Uterus (tissue), 4 donors: ENCODE results near the gene DNAH6. TPM values are rescaled to one million over a fixed set of nuclear protein-coding genes. Genes with fewer than 3 reads are reported as not detected.

Experiments
- DNase-seq, 2 donors: peaks; one replicate each; pipeline ENCODE4 v3.0.0-alpha.2; 2019 to 2020
- H3K27ac ChIP-seq, 2 donors: fragments of 200-600 bp; sonication (generic); 1 replicate in 1 of 2; 2 replicates in 1 of 2; pipeline ENCODE4 v1.5.1; 2016 to 2018
- H3K27me3 ChIP-seq, 2 donors: fragments of 200-600 bp; sonication (generic); one replicate each; pipeline ENCODE4 v1.5.1; 2018 to 2019; ENCODE audit warnings: control low read depth in 1 of 2
- H3K36me3 ChIP-seq, 2 donors: fragments of 200-600 bp; sonication (generic); one replicate each; pipeline ENCODE4 v1.5.1; 2019; ENCODE audit warnings: control low read depth in 1 of 2
- H3K4me1 ChIP-seq, 2 donors: fragments of 200-600 bp; sonication (generic); one replicate each; pipeline ENCODE4 v1.5.1; 2018 to 2019; ENCODE audit warnings: control low read depth in 1 of 2
- H3K4me3 ChIP-seq, 2 donors: fragments of 200-600 bp; sonication (generic); 1 replicate in 1 of 2; 2 replicates in 1 of 2; pipeline ENCODE4 v1.5.1; 2018 to 2019; ENCODE audit warnings: mild to moderate bottlenecking in 1 of 2
- H3K9me3 ChIP-seq, 2 donors: fragments of 200-600 bp; sonication (generic); one replicate each; pipeline ENCODE4 v1.5.1; 2019; ENCODE audit warnings: control low read depth in 1 of 2
- CTCF ChIP-seq, 4 experiments: fragments of 200-600 bp in 2 of 4; fragments of 450-650 bp in 2 of 4; sonication (generic) in 2 of 4; IDR thresholded peaks; one replicate each; pipeline ENCODE4 v1.5.1; 2016 to 2019; ENCODE audit warnings: antibody characterized with exemption in 4 of 4, mild to moderate bottlenecking in 2 of 4, moderate library complexity in 1 of 4
- POLR2A ChIP-seq, 2 donors: fragments of 450-650 bp; IDR thresholded peaks; one replicate each; pipeline ENCODE4 v1.6.1; 2016; ENCODE audit warnings: antibody characterized with exemption in 2 of 2, mild to moderate bottlenecking in 1 of 2, moderate library complexity in 1 of 2
- intact Hi-C: fragments of 100-400 bp; cut with DNase I; formaldehyde crosslinking; loops from one replicate; pipeline ENCODE4 v1.15.1; 2023; ENCODE audit warnings: low total_unique reads
- total RNA-seq, 4 donors: library from RNA; depleted of rRNA in 3 of 4; stranded (reverse); fragments of >200 nt in 3 of 4; gene quantifications; one replicate each; pipeline versions ENCODE4 v1.1.0 to v1.2.4, GENCODE V29; 2014 to 2023
- donor health status: DM: yes; HTN: yes; CAD: no.

The DNAH6 gene
- total RNA-seq, 4 donors from 2014 or later, result 1.0 to 8.4 (median 2.7) TPM

- no peaks in the 10 kb centered on the region for H3K27me3 ChIP-seq
- H3K36me3 ChIP-seq, result no peaks in the 10 kb centered on the region
- intact Hi-C loops, result no loop called here
- H3K9me3 ChIP-seq, result no peaks in the 10 kb centered on the region
- no peak overlapping the region for H3K4me3 ChIP-seq
- H3K27ac ChIP-seq, result no peak overlapping the region
- DNase-seq, result no peak
- no peak for TF ChIP-seq CTCF (IDR thresholded peaks at IDR 0.05)
- TF ChIP-seq POLR2A (IDR thresholded peaks at IDR 0.05), result no peak
- no peaks in the 10 kb centered on the region for H3K4me1 ChIP-seq
Measured at GRCh38 chr2:84716564-84716963, 200.3 kb downstream of the DNAH6 start.

GRCh38 chr2:84717302-84717701 lies 201.0 kb downstream of the DNAH6 start:
- TF ChIP-seq POLR2A (IDR thresholded peaks at IDR 0.05), result no peak
- TF ChIP-seq CTCF (IDR thresholded peaks at IDR 0.05), result no peak
- Histone ChIP-seq H3K27me3 (no peaks in the 10 kb centered on the region), H3K36me3 (no peaks in the 10 kb centered on the region), H3K27ac (no peak overlapping the region), H3K4me1 (no peaks in the 10 kb centered on the region), H3K9me3 (no peaks in the 10 kb centered on the region), H3K4me3 (no peak overlapping the region)
- DNase-seq, result no peak
- intact Hi-C loops, result no loop called here

GRCh38 chr2:84719434-84719833 lies 203.1 kb downstream of the DNAH6 start:
- Histone ChIP-seq H3K27ac (no peak overlapping the region), H3K9me3 (no peaks in the 10 kb centered on the region), H3K36me3 (no peaks in the 10 kb centered on the region), H3K4me3 (no peak overlapping the region), H3K4me1 (no peaks in the 10 kb centered on the region), H3K27me3 (no peaks in the 10 kb centered on the region)
- no peak for DNase-seq
- intact Hi-C loops, result no loop called here
- no peak for TF ChIP-seq CTCF (IDR thresholded peaks at IDR 0.05)
- TF ChIP-seq POLR2A (IDR thresholded peaks at IDR 0.05), result no peak

GRCh38 chr2:84723831-84724230 lies 207.5 kb downstream of the DNAH6 start:
- TF ChIP-seq POLR2A (IDR thresholded peaks at IDR 0.05), result no peak
- Histone ChIP-seq H3K27ac (no peak overlapping the region), H3K9me3 (no peaks in the 10 kb centered on the region), H3K27me3 (no peaks in the 10 kb centered on the region), H3K36me3 (no peaks in the 10 kb centered on the region), H3K4me3 (no peak overlapping the region), H3K4me1 (no peaks in the 10 kb centered on the region)
- intact Hi-C loops, result no loop called here
- no peak for DNase-seq

GRCh38 chr2:84725717-84726116 lies 209.4 kb downstream of the DNAH6 start:
- intact Hi-C loops, result no loop called here
- no peaks in the 10 kb centered on the region for H3K4me1 ChIP-seq
- no peaks in the 10 kb centered on the region for H3K9me3 ChIP-seq
- H3K27me3 ChIP-seq, result no peaks in the 10 kb centered on the region
- no peak for DNase-seq
- TF ChIP-seq POLR2A (IDR thresholded peaks at IDR 0.05), result no peak
- no peak for TF ChIP-seq CTCF (IDR thresholded peaks at IDR 0.05)
- no peaks in the 10 kb centered on the region for H3K36me3 ChIP-seq
- H3K27ac ChIP-seq, result no peak overlapping the region
- no peak overlapping the region for H3K4me3 ChIP-seq

GRCh38 chr2:84727315-84727714 lies 211.0 kb downstream of the DNAH6 start:
- Histone ChIP-seq H3K9me3 (no peaks in the 10 kb centered on the region), H3K4me3 (no peak overlapping the region), H3K27me3 (no peaks in the 10 kb centered on the region), H3K4me1 (no peaks in the 10 kb centered on the region), H3K36me3 (no peaks in the 10 kb centered on the region), H3K27ac (no peak overlapping the region)
- no peak for DNase-seq
- TF ChIP-seq CTCF (IDR thresholded peaks at IDR 0.05), result no peak
- TF ChIP-seq POLR2A (IDR thresholded peaks at IDR 0.05), result no peak
- intact Hi-C loops, result no loop called here
